Measurements from ENCODE around the gene PPP6R1. TPM values are rescaled to one million over a fixed set of nuclear protein-coding genes. Genes with fewer than 3 reads are reported as not detected.

PPP6R1 gene
- total RNA-seq, 1 experiment from 2014 or later: 159 TPM

DNA sequence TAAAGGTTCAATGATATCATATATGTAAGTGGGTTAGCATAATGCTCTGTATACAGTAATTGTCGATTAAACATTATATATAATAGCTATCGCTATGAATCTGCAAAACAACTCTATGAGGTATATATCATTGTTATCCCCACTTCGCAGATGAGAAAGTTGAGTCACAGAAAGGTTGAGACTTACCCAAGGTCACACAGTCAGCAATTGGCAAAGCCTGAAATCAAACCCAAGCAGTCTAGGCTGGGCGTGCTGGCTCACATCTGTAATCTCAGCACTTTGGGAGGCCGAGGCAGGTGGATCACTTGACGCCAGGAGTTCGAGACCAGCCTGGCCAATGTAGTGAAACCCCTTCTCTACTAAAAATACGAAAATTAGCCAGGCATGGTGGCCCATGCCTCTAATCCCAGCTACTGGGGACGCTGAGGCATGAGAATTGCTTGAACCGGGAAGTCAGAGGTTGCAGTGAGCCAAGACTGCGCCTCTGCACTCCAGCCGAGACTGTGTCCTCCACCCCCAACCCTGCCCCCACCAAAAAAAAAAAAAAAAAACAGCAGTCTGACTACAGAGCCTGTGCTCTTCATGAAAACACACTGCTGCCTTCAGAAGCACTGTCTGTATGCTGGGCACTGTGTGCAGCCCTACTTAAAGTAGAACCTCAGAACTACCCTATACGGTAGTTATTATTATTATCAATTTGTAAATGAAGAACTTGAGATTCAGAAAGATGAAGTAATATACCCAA lies 19.7 kb upstream of the PPP6R1 start:
- Histone ChIP-seq H4K20me1 (ENCODE audit: insufficient read depth) (0 out of 2 replicates have a peak, but pooled peaks cover 5% of the 10 kb centered on the region), H3K9me3 (ENCODE audit: insufficient read depth, low read depth) (no peaks in the 10 kb centered on the region), H3K79me2 (ENCODE audit: low read depth) (peaks cover 18% of the 10 kb centered on the region), H3F3A (ENCODE audit: insufficient read depth, low read depth) (peaks cover 21% of the 10 kb centered on the region), H3K4me2 (peak overlapping the region; percentile 95), H3K4me3 (peak overlapping the region; percentile 94), H3K4me1 (replicated peaks; ENCODE audit: insufficient read depth) (peaks cover 8% of the 10 kb centered on the region; the same call in 1 of the 2 replicates), H3K36me3 (ENCODE audit: low read depth) (0 out of 2 replicates have a peak, but pooled peaks cover 6% of the 10 kb centered on the region), H3K27ac (no peak overlapping the region), H3K9me2 (ENCODE audit: insufficient read depth) (no peaks in the 10 kb centered on the region), H2AFZ (no peak overlapping the region), H3K27me3 (ENCODE audit: insufficient read depth, low read depth) (peaks cover 3% of the 10 kb centered on the region; the same call in 1 of the 2 replicates)
- BruUV-seq (replicated peaks): TSS peak; percentile 44
- POLR2A ChIA-PET (ENCODE audit: unreplicated experiment): interaction anchor here (0.6 to 0.8 kb wide), 4 partner anchors 19 to 129 kb away, joined by 3 to 9 read pairs (median 4); partner anchors contain the start of gene PPP6R1
- CTCF ChIA-PET: interaction anchor here (0.6 to 0.7 kb wide), 2 partner anchors 24 to 225 kb away, joined by 3 to 16 read pairs; no protein-coding TSS in a partner anchor
- no peak for TF ChIP-seq EZH2 (IDR thresholded peaks at IDR 0.05; ENCODE audit: low read depth)
- TF ChIP-seq, protein P1, sequence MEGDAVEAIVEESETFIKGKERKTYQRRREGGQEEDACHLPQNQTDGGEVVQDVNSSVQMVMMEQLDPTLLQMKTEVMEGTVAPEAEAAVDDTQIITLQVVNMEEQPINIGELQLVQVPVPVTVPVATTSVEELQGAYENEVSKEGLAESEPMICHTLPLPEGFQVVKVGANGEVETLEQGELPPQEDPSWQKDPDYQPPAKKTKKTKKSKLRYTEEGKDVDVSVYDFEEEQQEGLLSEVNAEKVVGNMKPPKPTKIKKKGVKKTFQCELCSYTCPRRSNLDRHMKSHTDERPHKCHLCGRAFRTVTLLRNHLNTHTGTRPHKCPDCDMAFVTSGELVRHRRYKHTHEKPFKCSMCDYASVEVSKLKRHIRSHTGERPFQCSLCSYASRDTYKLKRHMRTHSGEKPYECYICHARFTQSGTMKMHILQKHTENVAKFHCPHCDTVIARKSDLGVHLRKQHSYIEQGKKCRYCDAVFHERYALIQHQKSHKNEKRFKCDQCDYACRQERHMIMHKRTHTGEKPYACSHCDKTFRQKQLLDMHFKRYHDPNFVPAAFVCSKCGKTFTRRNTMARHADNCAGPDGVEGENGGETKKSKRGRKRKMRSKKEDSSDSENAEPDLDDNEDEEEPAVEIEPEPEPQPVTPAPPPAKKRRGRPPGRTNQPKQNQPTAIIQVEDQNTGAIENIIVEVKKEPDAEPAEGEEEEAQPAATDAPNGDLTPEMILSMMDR (conservative IDR thresholded peaks at IDR 0.05): no peak
- no peak for DNase-seq
- intact Hi-C loops (cut with micrococcal nuclease; ENCODE audit: unreplicated experiment): no loop called here

DNA sequence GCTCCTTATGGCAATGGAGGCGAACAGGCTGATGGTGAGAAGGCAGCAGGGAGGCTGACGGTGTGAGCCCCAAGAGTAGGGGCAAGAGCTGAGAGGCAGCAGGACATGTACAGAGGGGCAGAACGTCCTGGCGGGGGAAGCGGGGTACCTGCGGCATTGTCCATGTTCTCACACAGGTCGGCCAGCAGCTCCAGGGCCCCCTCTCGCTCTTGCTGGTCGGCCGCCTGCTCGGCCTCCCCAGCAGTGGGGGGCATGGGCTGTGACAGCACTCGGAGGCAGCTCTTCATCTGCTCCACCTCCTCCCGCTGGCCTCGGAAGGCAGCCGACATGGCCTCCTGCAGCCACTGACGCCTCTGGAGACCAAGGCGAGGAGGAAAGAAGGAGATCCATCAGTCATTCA lies 18.7 kb upstream of the PPP6R1 start:
- Histone ChIP-seq H2AFZ (no peak overlapping the region), H3K27me3 (ENCODE audit: insufficient read depth, low read depth) (no peaks in the 10 kb centered on the region), H3K27ac (no peak overlapping the region), H3K36me3 (ENCODE audit: low read depth) (0 out of 2 replicates have a peak, but pooled peaks cover 6% of the 10 kb centered on the region), H3K4me3 (no peak overlapping the region), H3K9me2 (ENCODE audit: insufficient read depth) (no peaks in the 10 kb centered on the region), H3F3A (ENCODE audit: insufficient read depth, low read depth) (peaks cover 21% of the 10 kb centered on the region), H3K4me1 (replicated peaks; ENCODE audit: insufficient read depth) (peaks cover 8% of the 10 kb centered on the region; the same call in 1 of the 2 replicates), H4K20me1 (ENCODE audit: insufficient read depth) (0 out of 2 replicates have a peak, but pooled peaks cover 5% of the 10 kb centered on the region), H3K79me2 (ENCODE audit: low read depth) (peaks cover 18% of the 10 kb centered on the region), H3K4me2 (no peak overlapping the region), H3K9me3 (ENCODE audit: insufficient read depth, low read depth) (no peaks in the 10 kb centered on the region)
- CTCF ChIA-PET: interaction anchor here (0.6 kb wide), 1 partner anchor 24 kb away, joined by 11 read pairs; no protein-coding TSS in a partner anchor
- no peak for TF ChIP-seq EZH2 (IDR thresholded peaks at IDR 0.05; ENCODE audit: low read depth)
- TF ChIP-seq, protein P1 (conservative IDR thresholded peaks at IDR 0.05): no peak
- DNase-seq: no peak
- POLR2A ChIA-PET (ENCODE audit: unreplicated experiment): interaction anchor here (0.8 kb wide), 1 partner anchor 19 kb away, joined by 5 read pairs; the partner anchor contains the start of gene PPP6R1
- intact Hi-C loops (cut with micrococcal nuclease; ENCODE audit: unreplicated experiment): no loop called here
- BruUV-seq (replicated peaks): no TSS peak

DNA sequence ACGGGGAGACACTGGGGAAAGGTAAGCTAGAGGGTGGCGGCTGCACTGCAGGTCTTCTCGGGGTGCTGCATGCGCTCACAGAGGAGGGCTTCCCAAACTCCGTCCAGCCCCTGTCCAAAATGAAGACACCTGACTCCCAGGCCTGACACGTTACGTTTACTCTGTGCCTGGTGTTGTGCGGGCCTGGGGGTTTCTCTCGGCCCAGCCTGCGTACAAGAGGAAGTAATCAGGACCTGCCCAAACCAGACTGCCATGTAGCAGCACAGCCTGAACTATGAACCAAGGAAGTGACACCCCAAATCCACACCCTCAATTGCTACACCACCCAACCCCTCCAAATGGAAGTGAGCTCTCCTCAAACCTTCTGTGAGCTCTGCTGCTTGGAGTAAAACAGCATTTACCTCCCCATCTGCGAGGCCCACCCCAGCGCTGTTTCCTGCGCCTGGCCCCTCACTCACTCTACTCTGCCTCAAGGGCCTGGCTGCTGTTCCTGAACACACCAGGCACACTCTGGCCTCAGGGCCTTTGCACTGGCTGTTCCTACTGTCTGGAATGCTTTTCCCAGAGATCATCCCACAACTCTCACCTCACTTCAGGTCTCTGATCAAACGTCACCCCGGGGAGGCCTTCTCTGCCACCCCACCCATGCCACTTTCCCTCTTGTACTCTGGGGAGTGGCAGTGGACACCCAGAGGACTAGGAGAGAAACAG lies 18.1 kb upstream of the PPP6R1 start:
- CTCF ChIA-PET: interaction anchor here (0.6 kb wide), 1 partner anchor 25 kb away, joined by 11 read pairs; no protein-coding TSS in a partner anchor

More for the DNA sequence above, 18.1 kb upstream of the PPP6R1 start:
- H3K27me3 ChIP-seq (ENCODE audit: insufficient read depth, low read depth): no peaks in the 10 kb centered on the region
- peaks cover 18% of the 10 kb centered on the region for H3K79me2 ChIP-seq (ENCODE audit: low read depth)
- H3K36me3 ChIP-seq (ENCODE audit: low read depth): 0 out of 2 replicates have a peak, but pooled peaks cover 6% of the 10 kb centered on the region
- 0 out of 2 replicates have a peak, but pooled peaks cover 5% of the 10 kb centered on the region for H4K20me1 ChIP-seq (ENCODE audit: insufficient read depth)
- no peak overlapping the region for H3K4me3 ChIP-seq
- POLR2A ChIA-PET (ENCODE audit: unreplicated experiment): interaction anchor here (0.6 kb wide), 1 partner anchor 67 kb away, joined by 24 read pairs; no protein-coding TSS in a partner anchor
- BruUV-seq (replicated peaks): no TSS peak
- H3K9me3 ChIP-seq (ENCODE audit: insufficient read depth, low read depth): no peaks in the 10 kb centered on the region
- TF ChIP-seq, protein P1 (conservative IDR thresholded peaks at IDR 0.05): no peak
- no peak for TF ChIP-seq EZH2 (IDR thresholded peaks at IDR 0.05; ENCODE audit: low read depth)
- H3K4me1 ChIP-seq (replicated peaks; ENCODE audit: insufficient read depth): peaks cover 8% of the 10 kb centered on the region; the same call in 1 of the 2 replicates
- no peak overlapping the region for H3K27ac ChIP-seq
- H3F3A ChIP-seq (ENCODE audit: insufficient read depth, low read depth): peaks cover 19% of the 10 kb centered on the region
- DNase-seq: no peak
- no peaks in the 10 kb centered on the region for H3K9me2 ChIP-seq (ENCODE audit: insufficient read depth)
- no peak overlapping the region for H2AFZ ChIP-seq
- intact Hi-C loops (cut with micrococcal nuclease; ENCODE audit: unreplicated experiment): no loop called here
- no peak overlapping the region for H3K4me2 ChIP-seq
